G401.6 (cell line): ENCODE data around the gene DNPH1.

ENCODE experiments used
- FAIRE-seq: peaks from 2 replicates; lab custom pipeline; 2012; peaks lifted over from hg19 to GRCh38; lab: Jason Lieb, UNC

The DNPH1 gene

GRCh38 chr6:43243664-43244321, 14.5 kb upstream of the DNPH1 start:
- no peak for FAIRE-seq

- FAIRE-seq: no peak
These were observed 13.8 kb upstream of the DNPH1 start, which contains the start of gene TTBK1 for GRCh38 chr6:43242908-43243663. TTBK1 (plus strand) TSS chr6:43243481; CDS start chr6:43246661, 3,180 bp downstream.

GRCh38 chr6:43241446-43241845, 12.2 kb upstream of the DNPH1 start:
- no peak for FAIRE-seq

DNA sequence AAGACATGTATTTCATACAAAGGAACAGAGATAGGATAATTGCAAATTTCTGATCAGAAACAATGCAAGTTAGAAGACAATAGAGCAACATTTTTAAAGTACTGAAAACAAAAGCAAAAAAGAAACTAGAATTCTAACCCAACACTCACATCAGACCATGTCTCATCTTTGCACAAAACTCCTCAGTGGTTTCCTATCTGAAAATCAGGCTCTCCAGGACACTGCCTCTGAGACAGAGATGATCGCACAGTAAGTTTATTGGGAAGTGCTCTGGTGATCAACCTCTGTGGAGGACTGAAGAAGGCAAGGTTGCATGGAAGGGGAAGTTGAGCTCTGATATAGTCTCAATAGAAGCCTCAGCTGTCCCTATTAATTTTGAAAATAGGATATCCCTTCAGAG, 11.7 kb upstream of the DNPH1 start:
- FAIRE-seq: no peak

DNA sequence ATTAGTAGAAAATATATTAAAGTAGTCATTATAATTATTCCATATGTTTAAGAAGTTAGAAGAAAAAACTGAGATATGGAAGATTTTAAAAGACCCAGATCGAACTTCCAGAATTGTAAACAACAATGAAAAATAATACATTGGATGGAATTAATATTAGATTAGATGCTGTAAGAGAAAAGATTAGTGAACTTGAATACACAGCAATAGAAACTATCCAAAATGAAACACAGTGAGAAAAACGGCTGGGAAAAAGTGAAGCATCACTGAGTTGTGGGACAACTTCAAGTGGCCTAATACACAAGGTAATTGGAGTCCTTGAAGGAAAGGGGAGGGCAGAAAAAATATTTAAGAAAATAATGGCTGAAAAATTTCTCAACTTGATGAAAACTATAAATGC, 9.8 kb upstream of the DNPH1 start:
- FAIRE-seq: no peak

DNA sequence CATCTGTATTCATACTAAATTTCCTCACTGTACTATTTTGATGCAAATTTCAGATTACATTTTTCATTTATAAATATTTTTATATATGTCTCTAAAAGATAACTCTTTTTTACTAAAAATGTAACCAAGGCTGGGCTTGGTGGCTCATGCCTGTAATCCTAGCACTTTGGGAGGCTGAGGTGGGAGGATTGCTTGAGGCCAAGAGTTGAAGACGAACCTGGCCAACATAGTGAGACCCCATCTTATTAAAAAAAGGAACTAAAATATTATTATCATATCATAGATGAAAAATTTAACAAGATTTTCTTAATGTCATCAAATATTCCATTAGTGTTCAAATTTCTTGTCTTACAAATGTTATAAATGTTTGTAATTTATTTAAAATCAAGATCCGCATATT, 6.6 kb upstream of the DNPH1 start:
- no peak for FAIRE-seq

DNA sequence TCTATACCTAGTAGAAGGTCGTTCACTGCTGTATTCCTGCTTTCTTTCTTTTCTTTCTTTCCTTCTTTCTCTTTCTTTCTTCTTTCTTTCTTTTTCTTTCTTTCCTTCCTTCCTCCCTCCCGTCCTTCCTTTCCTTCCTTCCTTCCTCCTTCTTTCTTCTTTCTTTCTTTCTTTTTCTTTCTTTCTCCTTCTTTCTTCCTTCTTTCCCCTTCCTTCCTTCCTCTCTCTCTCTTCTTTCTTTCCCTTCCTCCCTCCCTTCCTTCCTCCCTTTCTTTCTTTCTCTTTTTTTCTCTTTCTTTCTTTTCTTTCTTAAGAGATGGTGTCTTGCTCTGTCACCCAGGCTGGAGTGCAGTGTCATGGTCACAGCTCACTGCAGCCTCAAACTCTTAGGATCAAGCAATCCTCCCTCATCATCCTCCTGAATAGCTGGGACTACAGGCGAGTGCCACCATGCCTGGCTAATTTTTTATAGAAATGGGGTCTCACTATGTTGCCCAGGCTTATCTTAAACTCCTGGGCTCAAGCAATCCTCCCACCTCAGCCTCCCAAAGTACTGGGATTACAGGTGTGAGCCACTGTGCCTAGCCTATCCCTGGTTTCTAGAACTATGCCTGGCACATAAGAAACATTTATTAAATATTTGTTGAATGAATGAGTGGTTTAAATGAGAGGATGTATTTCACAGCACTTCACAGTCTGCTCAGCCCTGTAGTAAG, 2.6 kb upstream of the DNPH1 start:
- FAIRE-seq: no peak

GRCh38 chr6:43231053-43231452, 1.8 kb upstream of the DNPH1 start:
- no peak for FAIRE-seq

DNA sequence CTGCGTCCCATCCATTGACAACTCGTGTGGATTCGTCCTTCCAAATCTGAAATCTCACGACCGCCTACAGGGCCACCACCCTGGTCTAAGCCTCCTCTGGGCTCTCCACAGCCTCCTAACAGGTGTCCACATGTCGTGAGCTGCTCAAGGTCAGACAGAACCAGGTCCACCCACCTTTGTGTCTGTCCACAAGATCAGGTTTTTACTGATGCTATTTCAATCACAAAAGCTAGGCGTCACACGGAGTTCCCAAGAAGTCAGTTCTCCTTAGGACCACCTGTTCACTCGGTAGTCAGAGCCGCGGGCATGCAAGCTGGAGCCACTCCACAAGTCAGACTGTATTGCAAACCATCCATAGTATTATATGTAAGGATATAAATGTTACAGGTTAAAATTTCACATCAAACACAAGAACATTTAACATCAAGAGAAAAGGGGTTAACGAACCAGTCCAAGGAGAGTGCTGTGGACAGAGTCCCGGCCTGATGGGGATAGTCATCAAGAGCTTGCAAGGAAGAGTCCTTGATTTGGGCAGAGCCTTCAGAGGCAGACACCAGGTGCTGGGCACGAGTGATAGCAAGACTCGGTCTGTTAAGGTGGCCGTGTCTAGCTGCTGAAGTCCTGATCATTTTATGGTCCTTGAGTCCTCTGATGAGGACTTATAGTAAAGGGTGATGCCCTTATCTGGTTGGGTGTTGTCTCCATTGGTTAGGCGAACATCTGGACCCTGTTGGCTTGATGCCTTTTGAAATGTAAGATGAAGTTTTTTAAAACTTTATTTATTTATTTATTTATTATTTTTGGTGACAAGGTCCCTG, 731 bp upstream of the DNPH1 start:
- no peak for FAIRE-seq

GRCh38 chr6:43226192-43226851, 3.0 kb downstream of the DNPH1 start:
- FAIRE-seq: no peak

DNA sequence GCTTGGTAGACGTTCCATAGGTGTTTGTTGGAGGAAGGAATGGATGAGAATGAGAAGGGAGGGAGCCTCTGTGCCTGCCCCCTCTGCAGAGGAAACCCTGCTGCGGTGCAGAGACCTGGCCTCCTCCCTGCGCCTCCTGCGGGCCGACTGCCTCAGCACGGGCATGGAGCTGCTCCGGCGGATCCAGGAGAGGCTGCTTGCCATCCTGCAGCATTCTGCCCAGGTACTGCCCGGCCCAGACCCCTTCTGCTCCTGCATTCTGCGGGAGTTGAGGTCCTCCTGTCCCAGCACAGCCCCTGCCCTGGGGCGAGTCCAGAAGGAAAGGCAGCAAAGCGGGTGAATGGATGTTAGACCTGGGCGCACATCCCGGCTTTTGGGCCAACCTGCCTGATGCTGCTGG, 6.1 kb downstream of the DNPH1 start:
- no peak for FAIRE-seq

- no peak for FAIRE-seq
These were observed 6.7 kb downstream of the DNPH1 start for GRCh38 chr6:43222418-43223059.

- no peak for FAIRE-seq
These were observed 8.0 kb downstream of the DNPH1 start for GRCh38 chr6:43221046-43221972.

DNA sequence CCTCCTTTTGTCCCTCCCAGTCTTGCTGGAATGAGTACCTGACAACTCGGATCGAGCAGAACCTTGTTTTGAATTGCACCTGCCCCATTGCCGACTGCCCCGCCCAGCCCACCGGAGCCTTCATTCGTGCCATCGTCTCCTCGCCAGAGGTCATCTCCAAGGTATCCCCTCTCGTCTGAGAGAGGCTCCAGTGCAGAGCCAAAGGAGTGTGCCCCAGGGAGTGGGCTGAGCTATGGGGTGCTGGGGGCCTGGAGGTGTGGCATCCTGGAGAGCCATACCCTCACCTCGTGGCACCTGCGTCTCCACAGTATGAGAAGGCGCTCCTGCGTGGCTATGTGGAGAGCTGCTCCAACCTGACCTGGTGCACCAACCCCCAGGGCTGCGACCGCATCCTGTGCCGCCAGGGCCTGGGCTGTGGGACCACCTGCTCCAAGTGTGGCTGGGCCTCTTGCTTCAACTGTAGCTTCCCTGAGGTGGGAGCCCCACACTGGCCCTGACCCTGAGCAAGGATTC, 8.8 kb downstream of the DNPH1 start:
- FAIRE-seq: no peak

GRCh38 chr6:43219814-43220213, 9.5 kb downstream of the DNPH1 start:
- FAIRE-seq: no peak

DNA sequence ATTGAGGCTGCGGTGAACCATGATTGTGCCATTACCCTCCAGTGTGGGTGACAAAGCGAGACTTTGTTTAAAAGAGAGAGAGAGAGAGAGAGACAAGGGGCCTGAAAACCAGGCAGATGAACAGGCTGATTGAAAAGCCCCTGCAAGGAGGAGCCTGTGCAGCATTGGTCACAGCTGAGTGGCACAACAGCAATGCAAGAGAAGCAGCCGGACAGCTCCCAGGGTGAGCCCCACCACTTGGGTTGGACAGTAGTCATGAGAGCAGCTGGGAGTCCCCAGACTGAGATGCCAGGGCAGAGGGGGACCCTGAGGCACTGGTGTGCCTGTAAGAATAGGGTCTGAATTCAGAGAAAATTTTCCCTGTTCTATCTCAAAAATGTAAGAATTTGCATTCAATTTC, 10.2 kb downstream of the DNPH1 start:
- no peak for FAIRE-seq

DNA sequence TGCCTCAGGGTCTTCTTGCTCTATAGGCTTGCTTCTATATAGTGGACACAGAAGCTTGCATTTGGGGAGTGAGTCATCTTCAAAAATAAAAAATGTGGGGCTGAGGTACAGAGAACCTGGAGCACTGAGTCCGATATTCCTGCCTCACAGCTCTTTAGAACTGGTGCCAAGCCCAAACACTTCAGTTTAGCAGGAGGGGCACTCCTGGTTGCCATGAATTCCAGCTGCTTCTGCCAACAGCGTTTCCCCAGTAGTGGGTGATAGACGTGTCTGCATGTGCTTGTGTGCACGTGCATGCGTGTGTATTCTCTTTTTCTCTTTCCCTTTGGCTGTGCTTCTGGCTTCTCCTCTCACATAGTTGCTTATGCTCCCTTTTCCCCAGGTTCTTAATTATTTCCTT, 11.9 kb downstream of the DNPH1 start:
- FAIRE-seq: no peak

GRCh38 chr6:43216200-43216599, 13.1 kb downstream of the DNPH1 start:
- FAIRE-seq: no peak

DNA sequence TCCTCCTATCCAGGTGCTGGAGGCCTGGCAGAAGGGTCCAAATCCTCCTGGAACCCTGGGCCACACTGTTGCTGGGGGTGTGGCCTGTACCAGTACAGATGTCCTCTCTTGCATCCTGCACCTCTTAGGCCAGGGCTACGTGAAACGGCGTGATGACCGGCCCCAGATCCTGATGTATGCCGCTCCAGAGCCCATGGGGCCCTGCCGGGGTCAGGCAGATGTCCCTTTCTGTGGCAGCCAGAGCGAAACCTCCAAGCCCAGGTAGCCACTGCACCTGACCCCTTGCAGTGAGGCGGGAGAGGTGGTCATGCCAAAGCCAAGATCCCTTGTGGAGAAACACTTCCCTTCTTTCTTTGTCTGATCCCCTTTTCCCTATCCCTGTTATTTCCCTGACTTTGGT, 14.2 kb downstream of the DNPH1 start:
- FAIRE-seq: no peak

DNA sequence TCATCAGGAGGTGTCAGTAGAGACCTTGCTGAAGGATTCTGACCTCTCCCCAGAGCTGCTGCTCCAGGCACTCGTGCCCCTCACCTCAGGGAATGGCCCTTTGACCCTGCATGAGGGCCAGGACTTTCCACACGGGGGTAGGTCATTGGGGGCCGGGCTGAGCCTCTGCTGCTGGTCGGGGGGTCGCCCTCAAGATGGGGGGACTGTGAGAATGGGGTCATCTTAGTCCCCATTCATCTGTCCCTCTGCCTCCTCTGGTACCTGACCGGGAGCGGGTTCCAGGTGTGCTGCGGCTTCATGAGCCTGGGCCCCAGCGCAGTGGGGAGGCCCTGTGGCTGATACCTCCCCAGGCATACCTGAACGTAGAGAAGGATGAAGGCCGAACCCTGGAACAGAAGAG, 15.8 kb downstream of the DNPH1 start:
- FAIRE-seq: no peak
